HEK293T (cell line): ENCODE measurements around the gene HMGN1.

Experiments
- CTCF ChIA-PET: fragments of 350-600 bp; formaldehyde crosslinking; extraction: SDS; loops from one replicate; lab custom pipeline; 2021; ENCODE audit warnings: antibody characterized with exemption, inconsistent platforms; lab: Yijun Ruan, JAX
- POLR2A ChIA-PET: fragments of 350-600 bp; formaldehyde crosslinking; extraction: SDS; loops from one replicate; lab custom pipeline; 2020; ENCODE audit warnings: antibody characterized with exemption, inconsistent platforms; lab: Yijun Ruan, JAX
- DNase-seq: peaks from one replicate; pipeline ENCODE4 v3.0.0; 2012; ENCODE audit warnings: mixed read lengths; ENCODE audit errors: extremely low spot score
- ARNT ChIP-seq: fragments of 450-650 bp; IDR thresholded peaks from 2 replicates; pipeline ENCODE4 v1.6.1; 2017; ENCODE audit warnings: mild to moderate bottlenecking
- BHLHE40 ChIP-seq: fragments of 450-650 bp; IDR thresholded peaks from 2 replicates; pipeline ENCODE4 v1.6.1; 2016; ENCODE audit warnings: mild to moderate bottlenecking, moderate library complexity, borderline replicate concordance
- CTBP1 ChIP-seq: fragments of 450-650 bp; IDR thresholded peaks from 2 replicates; pipeline ENCODE4 v1.6.1; 2016; ENCODE audit warnings: borderline replicate concordance
- ELF4 ChIP-seq: fragments of 450-650 bp; IDR thresholded peaks from 2 replicates; pipeline ENCODE4 v1.6.1; 2017; ENCODE audit warnings: antibody characterized with exemption
- FOXA1 ChIP-seq: fragments of 450-650 bp; IDR thresholded peaks from 2 replicates; pipeline ENCODE4 v1.6.1; 2016; ENCODE audit warnings: mild to moderate bottlenecking
- FOXK2 ChIP-seq: fragments of 450-650 bp; IDR thresholded peaks from 2 replicates; pipeline ENCODE4 v1.6.1; 2016; ENCODE audit warnings: mild to moderate bottlenecking
- FOXM1 ChIP-seq: fragments of 450-650 bp; IDR thresholded peaks from 2 replicates; pipeline ENCODE4 v1.6.1; 2017; ENCODE audit warnings: mild to moderate bottlenecking, borderline replicate concordance
- HDGF ChIP-seq: fragments of 450-650 bp; IDR thresholded peaks from 2 replicates; pipeline ENCODE4 v1.6.1; 2017; ENCODE audit warnings: antibody characterized with exemption, borderline replicate concordance
- L3MBTL2 ChIP-seq: fragments of 450-650 bp; conservative IDR thresholded peaks from 2 replicates; pipeline ENCODE4 v1.6.1; 2016; ENCODE audit warnings: mild to moderate bottlenecking
- LEF1 ChIP-seq: fragments of 450-650 bp; IDR thresholded peaks from 2 replicates; pipeline ENCODE4 v1.6.1; 2017; ENCODE audit warnings: mild to moderate bottlenecking, borderline replicate concordance
- NFRKB ChIP-seq: fragments of 450-650 bp; IDR thresholded peaks from 2 replicates; pipeline ENCODE4 v1.6.1; 2016; ENCODE audit warnings: mild to moderate bottlenecking, moderate library complexity
- PKNOX1 ChIP-seq: fragments of 450-650 bp; IDR thresholded peaks from 2 replicates; pipeline ENCODE4 v1.6.1; 2016
- SP1 ChIP-seq: fragments of 450-650 bp; IDR thresholded peaks from 2 replicates; pipeline ENCODE4 v1.6.1; 2017
- SUZ12 ChIP-seq: fragments of 450-650 bp; IDR thresholded peaks from 2 replicates; pipeline ENCODE4 v1.6.1; 2016; ENCODE audit warnings: mild to moderate bottlenecking
- TARDBP ChIP-seq: fragments of 450-650 bp; IDR thresholded peaks from 2 replicates; pipeline ENCODE4 v1.6.1; 2016
- ZNF384 ChIP-seq: fragments of 450-650 bp; IDR thresholded peaks from 2 replicates; pipeline ENCODE4 v1.6.1; 2016

Gene HMGN1

GRCh38 chr21:39313571-39314142 is 35.2 kb downstream of the HMGN1 start, which contains the start of gene BRWD1:
Gene BRWD1, minus strand, starts transcription at chr21:39313632. Its CDS starts 141 bp downstream, at chr21:39313491.
- POLR2A ChIA-PET, result interaction anchor here (0.6 to 4.3 kb wide), 9 partner anchors 13 to 129 kb away, joined by 3 to 37 read pairs (median 4); partner anchors contain the start of gene HMGN1
- peak; percentile 87 for TF ChIP-seq NFRKB
- TF ChIP-seq ZNF384, result no peak
- no peak for TF ChIP-seq FOXK2
- TF ChIP-seq FOXM1, result no peak
- no peak for TF ChIP-seq FOXA1
- TF ChIP-seq L3MBTL2, result peak; percentile 98
- TF ChIP-seq SUZ12, result no peak
- TF ChIP-seq ARNT, result no peak
- TF ChIP-seq ELF4, result peak; percentile 51; the same call in 1 of the 2 replicates
- peak; percentile 92 for TF ChIP-seq CTBP1
- TF ChIP-seq SP1, result no peak
- no peak for TF ChIP-seq PKNOX1
- no peak for TF ChIP-seq HDGF
- TF ChIP-seq TARDBP, result peak; percentile 82
- no peak for TF ChIP-seq BHLHE40
- peak; percentile 84; the same call in 1 of the 2 replicates for TF ChIP-seq LEF1
- peak; percentile 78 for DNase-seq
- CTCF ChIA-PET, result no interaction called here

DNA sequence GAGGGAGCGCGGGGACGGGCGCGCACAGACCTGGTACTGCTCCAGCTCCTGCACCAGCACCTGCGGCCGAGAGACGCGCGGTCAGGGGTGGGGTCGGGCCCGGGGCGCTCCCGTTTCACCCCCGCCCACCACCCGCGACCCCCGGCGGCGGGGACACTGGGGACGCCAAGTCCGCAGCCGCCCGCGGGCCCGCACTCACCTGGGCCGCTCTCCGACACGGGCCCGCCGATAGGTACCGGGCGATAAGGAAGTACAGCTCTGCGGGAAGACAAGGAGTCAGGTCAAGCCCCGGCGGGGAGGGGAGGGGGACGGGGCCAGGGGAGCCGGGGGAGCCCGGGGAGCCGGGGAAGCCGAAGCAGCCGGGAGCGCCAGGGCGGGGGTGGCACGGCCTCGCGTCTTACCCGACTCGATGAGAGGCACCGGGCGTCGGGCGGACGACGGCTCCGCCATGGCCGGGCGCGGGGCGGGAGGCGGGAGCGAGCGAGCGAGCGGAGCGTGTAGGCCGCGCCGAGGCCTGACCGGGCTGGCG is 35.8 kb downstream of the HMGN1 start:
- ChIA-PET POLR2A (interaction anchor here (0.6 to 4.3 kb wide), 7 partner anchors 13 to 129 kb away, joined by 3 to 37 read pairs (median 8); partner anchors contain the start of genes HMGN1 and PSMG1), CTCF (no interaction called here)
- TF ChIP-seq ZNF384, result no peak
- TF ChIP-seq FOXA1, result no peak
- no peak for TF ChIP-seq BHLHE40
- no peak for TF ChIP-seq ELF4
- no peak for TF ChIP-seq L3MBTL2
- TF ChIP-seq SUZ12, result no peak
- TF ChIP-seq SP1, result no peak
- no peak for TF ChIP-seq ARNT
- TF ChIP-seq NFRKB, result no peak
- TF ChIP-seq PKNOX1, result no peak
- TF ChIP-seq FOXK2, result no peak
- TF ChIP-seq FOXM1, result no peak
- TF ChIP-seq HDGF, result no peak
- DNase-seq, result peak; percentile 40

- DNase-seq, result peak; percentile 98
- ChIA-PET CTCF (no interaction called here), POLR2A (interaction anchor here (0.6 to 4.3 kb wide), 7 partner anchors 12 to 128 kb away, joined by 3 to 37 read pairs (median 8); partner anchors contain the start of genes HMGN1 and PSMG1)
Measured at GRCh38 chr21:39312112-39313041, 36.5 kb downstream of the HMGN1 start.

GRCh38 chr21:39311164-39311563 is 37.7 kb downstream of the HMGN1 start:
- DNase-seq, result no peak
- ChIA-PET POLR2A (no interaction called here), CTCF (no interaction called here)
- TF ChIP-seq NFRKB, result no peak
- no peak for TF ChIP-seq SP1
- TF ChIP-seq LEF1, result no peak
- TF ChIP-seq SUZ12, result no peak
- TF ChIP-seq TARDBP, result no peak
- TF ChIP-seq FOXA1, result no peak
- no peak for TF ChIP-seq FOXM1

More at GRCh38 chr21:39312112-39313041, 36.5 kb downstream of the HMGN1 start:
- peak; percentile 59 for TF ChIP-seq PKNOX1
- TF ChIP-seq LEF1, result no peak
- TF ChIP-seq SP1, result no peak

DNA sequence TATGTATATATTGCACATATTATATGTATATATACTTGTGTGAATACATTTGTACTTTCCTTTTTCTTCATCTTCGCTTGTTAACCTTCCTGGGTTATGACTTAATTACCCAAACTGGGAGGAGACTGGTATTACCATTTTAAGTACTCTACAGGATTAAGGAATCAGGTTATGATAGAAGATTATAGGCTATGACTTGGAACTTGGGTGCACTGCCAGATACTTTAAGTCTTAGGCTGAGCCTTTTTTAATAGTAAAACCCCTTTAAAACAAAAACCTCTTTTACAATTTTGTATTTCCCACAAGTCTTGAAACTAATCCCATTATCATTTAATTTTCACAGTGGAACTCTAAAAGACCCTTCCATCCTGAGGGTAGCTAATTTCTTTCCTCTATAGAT is 41.4 kb downstream of the HMGN1 start:
- POLR2A ChIA-PET, result interaction anchor here (1.0 kb wide), 1 partner anchor 73 kb away, joined by 3 read pairs; a partner anchor contains a TSS
- TF ChIP-seq PKNOX1 (no peak), ARNT (no peak), LEF1 (no peak), ZNF384 (no peak), SP1 (no peak), FOXK2 (no peak), HDGF (no peak), L3MBTL2 (no peak), CTBP1 (no peak), ELF4 (no peak), TARDBP (no peak), FOXA1 (no peak), SUZ12 (no peak)
- CTCF ChIA-PET, result no interaction called here
- no peak for DNase-seq
